Activated CD4-positive, alpha-beta T cell treated with anti-CD3 and anti-CD28 coated beads for 36 hours (primary cell): ENCODE data around the gene CCDC178. TPM values are rescaled to one million over a fixed set of nuclear protein-coding genes. Genes with fewer than 3 reads are reported as not detected.
"Not testable (repeated sequence)": the region's sequence is repeated elsewhere in the genome, so short reads cannot be mapped to it uniquely, and the experiment has no call there.

ENCODE experiments used
- ATAC-seq: fragments of 200-7000 bp; cut with Tn5 transposase; one replicate; pipeline ENCODE4 v1.10.0; 2021; ENCODE audit warnings: mild to moderate bottlenecking, moderate library complexity
- CTCF ChIA-PET: fragments of 350-600 bp; sonication (Branson Sonifier 250); formaldehyde crosslinking; loops from one replicate; lab custom pipeline; 2021; ENCODE audit warnings: antibody characterized with exemption; lab: Charles Lee
- POLR2A ChIA-PET: fragments of 350-600 bp; sonication (Branson Sonifier 250); formaldehyde crosslinking; loops from one replicate; lab custom pipeline; 2021; ENCODE audit warnings: antibody characterized with exemption, inconsistent platforms; lab: Charles Lee
- DNase-seq: peaks from one replicate; pipeline ENCODE4 v3.0.0-alpha.2; 2020
- H3K27ac Mint-ChIP-seq: one replicate; pipeline ENCODE4 v1.8.0; 2021; ENCODE audit warnings: mixed read lengths
- H3K27me3 Mint-ChIP-seq: one replicate; pipeline ENCODE4 v1.8.0; 2021; ENCODE audit warnings: mixed read lengths
- H3K36me3 Mint-ChIP-seq: one replicate; pipeline ENCODE4 v1.8.0; 2021; ENCODE audit warnings: low read depth, mixed read lengths
- H3K4me1 Mint-ChIP-seq: one replicate; pipeline ENCODE4 v1.8.0; 2021; ENCODE audit warnings: mixed read lengths
- H3K4me3 Mint-ChIP-seq: one replicate; pipeline ENCODE4 v1.8.0; 2021; ENCODE audit warnings: mild to moderate bottlenecking, moderate library complexity, mixed read lengths
- H3K9me3 Mint-ChIP-seq: one replicate; pipeline ENCODE4 v1.8.0; 2021; ENCODE audit warnings: low read depth, mixed read lengths
- intact Hi-C, 2 experiments: fragments of 100-400 bp; cut with DNase I in 1 of 2; cut with micrococcal nuclease in 1 of 2; formaldehyde crosslinking; loops; one replicate each; pipeline versions ENCODE4 v1.14.2 to v1.15.1; 2022 to 2024; cut with DNase I, micrococcal nuclease
- total RNA-seq, 2 experiments: library from RNA; stranded (reverse); gene quantifications; one replicate each; pipeline ENCODE4 v1.2.3, GENCODE V29; 2021

CCDC178 gene
- total RNA-seq, 2 experiments from 2014 or later: not detected

DNA sequence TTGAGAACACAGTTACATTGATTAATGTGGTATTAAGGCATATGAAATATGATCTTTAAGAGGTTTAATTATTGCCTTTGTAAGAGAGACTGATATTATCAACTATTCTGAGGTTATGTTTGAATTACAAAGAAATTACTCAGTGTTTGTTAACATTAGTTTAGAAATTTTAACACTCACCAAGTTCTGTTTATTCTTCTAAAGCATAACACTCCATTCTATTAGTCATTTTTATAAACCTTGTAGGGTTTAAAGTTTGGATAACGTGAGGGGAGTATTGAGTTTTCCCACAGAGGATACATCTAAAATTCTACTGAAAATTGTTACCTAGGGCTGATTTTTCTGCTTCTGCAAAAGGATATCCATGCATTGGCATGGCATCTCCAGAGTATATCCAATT, 7.7 kb downstream of the CCDC178 start:
- ChIA-PET POLR2A (no interaction called here), CTCF (no interaction called here)
- Mint-ChIP-seq H3K36me3 (no peaks in the 10 kb centered on the region), H3K27me3 (no peaks in the 10 kb centered on the region), H3K4me3 (no peak overlapping the region), H3K9me3 (no peaks in the 10 kb centered on the region), H3K27ac (no peak overlapping the region), H3K4me1 (no peaks in the 10 kb centered on the region)
- DNase-seq: no peak
- intact Hi-C loops: no loop called here
- ATAC-seq: no peak

DNA sequence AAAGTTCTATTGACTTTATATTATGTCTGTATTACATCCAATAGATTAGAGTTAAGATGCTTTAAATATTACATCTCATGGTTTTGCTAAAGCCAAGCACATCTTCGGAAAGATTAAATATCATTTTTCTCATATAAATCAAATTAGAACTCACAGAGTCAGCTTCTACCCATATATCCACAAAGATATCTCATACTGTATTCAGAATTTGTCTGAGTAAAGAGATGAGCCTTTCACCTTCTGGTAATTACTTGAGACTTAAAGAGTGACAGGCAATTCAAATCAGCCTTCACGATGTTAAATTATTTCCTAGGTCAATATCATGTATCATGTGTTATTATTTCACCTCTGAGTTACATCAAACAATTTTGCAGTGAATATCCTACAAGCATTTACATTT, 13.0 kb downstream of the CCDC178 start:
- POLR2A ChIA-PET: no interaction called here
- DNase-seq: no peak
- no peak overlapping the region for H3K4me3 Mint-ChIP-seq
- no peaks in the 10 kb centered on the region for H3K4me1 Mint-ChIP-seq
- ATAC-seq: no peak
- H3K27ac Mint-ChIP-seq: no peak overlapping the region
- no peaks in the 10 kb centered on the region for H3K27me3 Mint-ChIP-seq
- no peaks in the 10 kb centered on the region for H3K9me3 Mint-ChIP-seq
- intact Hi-C loops: no loop called here
- H3K36me3 Mint-ChIP-seq: no peaks in the 10 kb centered on the region
- CTCF ChIA-PET: no interaction called here

- Mint-ChIP-seq H3K36me3 (no peaks in the 10 kb centered on the region), H3K9me3 (no peaks in the 10 kb centered on the region), H3K4me3 (no peak overlapping the region), H3K27ac (no peak overlapping the region), H3K4me1 (no peaks in the 10 kb centered on the region), H3K27me3 (no peaks in the 10 kb centered on the region)
- intact Hi-C loops: no loop called here
- POLR2A ChIA-PET: no interaction called here
- CTCF ChIA-PET: interaction anchor here (1.2 kb wide), 1 partner anchor 15 kb away, joined by 3 read pairs; no protein-coding TSS in a partner anchor
- DNase-seq: no peak
- no peak for ATAC-seq
These were observed 16.1 kb downstream of the CCDC178 start for GRCh38 chr18:33424266-33424946.

- intact Hi-C loops: no loop called here
- no peak for ATAC-seq
- DNase-seq: no peak
- Mint-ChIP-seq H3K27me3 (no peaks in the 10 kb centered on the region), H3K4me1 (no peaks in the 10 kb centered on the region), H3K36me3 (no peaks in the 10 kb centered on the region), H3K4me3 (no peak overlapping the region), H3K27ac (no peak overlapping the region), H3K9me3 (peaks cover 2% of the 10 kb centered on the region)
- CTCF ChIA-PET: no interaction called here
- POLR2A ChIA-PET: no interaction called here
These were observed 19.3 kb downstream of the CCDC178 start for GRCh38 chr18:33421225-33421624.

GRCh38 chr18:33404244-33404873, 36.2 kb downstream of the CCDC178 start:
- DNase-seq (no peak), ATAC-seq (no peak)
- Mint-ChIP-seq H3K4me3 (no peak overlapping the region), H3K9me3 (no peaks in the 10 kb centered on the region), H3K4me1 (no peaks in the 10 kb centered on the region), H3K27me3 (no peaks in the 10 kb centered on the region), H3K27ac (no peak overlapping the region), H3K36me3 (no peaks in the 10 kb centered on the region)
- intact Hi-C loops: no loop called here
- ChIA-PET CTCF (interaction anchor here (0.7 kb wide), 1 partner anchor 293 kb away, joined by 3 read pairs; no protein-coding TSS in a partner anchor), POLR2A (no interaction called here)

DNA sequence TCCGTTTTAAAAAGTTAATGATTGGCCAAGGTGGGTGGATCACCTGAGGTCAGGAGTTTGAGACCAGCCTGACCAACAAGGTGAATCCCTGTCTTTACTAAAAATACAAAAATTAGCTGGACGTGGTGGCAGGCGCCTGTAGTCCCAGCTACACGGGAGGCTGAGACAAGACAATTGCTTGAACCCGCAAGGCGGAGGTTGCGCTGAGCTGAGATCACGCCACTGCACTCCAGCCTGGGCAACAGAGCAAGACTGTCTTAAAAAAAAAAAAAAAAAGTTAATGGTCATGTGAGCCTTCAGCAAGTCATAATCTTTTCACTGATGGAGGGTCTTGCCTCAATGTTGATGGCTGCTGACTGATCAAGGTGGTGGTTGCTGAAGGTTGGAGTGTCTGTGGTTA, 41.6 kb downstream of the CCDC178 start:
- ATAC-seq, DNase-seq, CTCF ChIA-PET, H3K4me1 Mint-ChIP-seq, POLR2A ChIA-PET, H3K9me3 Mint-ChIP-seq, H3K27ac Mint-ChIP-seq, H3K4me3 Mint-ChIP-seq, H3K36me3 Mint-ChIP-seq, intact Hi-C loops, H3K27me3 Mint-ChIP-seq: not testable (repeated sequence)

GRCh38 chr18:33375829-33376228, 64.7 kb downstream of the CCDC178 start:
- no peak overlapping the region for H3K4me3 Mint-ChIP-seq
- POLR2A ChIA-PET: no interaction called here
- no peaks in the 10 kb centered on the region for H3K27me3 Mint-ChIP-seq
- H3K4me1 Mint-ChIP-seq: no peaks in the 10 kb centered on the region
- DNase-seq: no peak
- no peak overlapping the region for H3K27ac Mint-ChIP-seq
- intact Hi-C loops: no loop called here
- ATAC-seq: no peak
- CTCF ChIA-PET: no interaction called here
- no peaks in the 10 kb centered on the region for H3K36me3 Mint-ChIP-seq
- H3K9me3 Mint-ChIP-seq: peaks cover 12% of the 10 kb centered on the region

- no peaks in the 10 kb centered on the region for H3K36me3 Mint-ChIP-seq
- peaks cover 14% of the 10 kb centered on the region for H3K9me3 Mint-ChIP-seq
- no peaks in the 10 kb centered on the region for H3K4me1 Mint-ChIP-seq
- no peaks in the 10 kb centered on the region for H3K27me3 Mint-ChIP-seq
- CTCF ChIA-PET: no interaction called here
- DNase-seq (no peak), ATAC-seq (no peak)
- POLR2A ChIA-PET: no interaction called here
- H3K27ac Mint-ChIP-seq: no peak overlapping the region
- H3K4me3 Mint-ChIP-seq: no peak overlapping the region
- intact Hi-C loops: no loop called here
These were observed 68.1 kb downstream of the CCDC178 start for GRCh38 chr18:33372442-33372841.

GRCh38 chr18:33369711-33370449, 70.6 kb downstream of the CCDC178 start:
- no peak overlapping the region for H3K27ac Mint-ChIP-seq
- H3K36me3 Mint-ChIP-seq: no peaks in the 10 kb centered on the region
- ChIA-PET CTCF (no interaction called here), POLR2A (no interaction called here)
- no peaks in the 10 kb centered on the region for H3K4me1 Mint-ChIP-seq
- intact Hi-C loops: no loop called here
- H3K27me3 Mint-ChIP-seq: no peaks in the 10 kb centered on the region
- no peak overlapping the region for H3K4me3 Mint-ChIP-seq
- no peak for DNase-seq
- no peak for ATAC-seq
- H3K9me3 Mint-ChIP-seq: peaks cover 14% of the 10 kb centered on the region

GRCh38 chr18:33356735-33357134, 83.8 kb downstream of the CCDC178 start:
- intact Hi-C loops: no loop called here
- Mint-ChIP-seq H3K27me3 (no peaks in the 10 kb centered on the region), H3K27ac (no peak overlapping the region), H3K4me1 (no peaks in the 10 kb centered on the region), H3K36me3 (no peaks in the 10 kb centered on the region), H3K9me3 (peaks cover 6% of the 10 kb centered on the region), H3K4me3 (no peak overlapping the region)
- CTCF ChIA-PET: no interaction called here
- POLR2A ChIA-PET: no interaction called here
- no peak for DNase-seq
- no peak for ATAC-seq

GRCh38 chr18:33355756-33356155, 84.8 kb downstream of the CCDC178 start:
- ChIA-PET POLR2A (no interaction called here), CTCF (no interaction called here)
- H3K4me3 Mint-ChIP-seq: no peak overlapping the region
- H3K9me3 Mint-ChIP-seq: peaks cover 6% of the 10 kb centered on the region
- no peaks in the 10 kb centered on the region for H3K4me1 Mint-ChIP-seq
- ATAC-seq (no peak), DNase-seq (no peak)
- no peak overlapping the region for H3K27ac Mint-ChIP-seq
- H3K27me3 Mint-ChIP-seq: no peaks in the 10 kb centered on the region
- intact Hi-C loops: no loop called here
- H3K36me3 Mint-ChIP-seq: no peaks in the 10 kb centered on the region

DNA sequence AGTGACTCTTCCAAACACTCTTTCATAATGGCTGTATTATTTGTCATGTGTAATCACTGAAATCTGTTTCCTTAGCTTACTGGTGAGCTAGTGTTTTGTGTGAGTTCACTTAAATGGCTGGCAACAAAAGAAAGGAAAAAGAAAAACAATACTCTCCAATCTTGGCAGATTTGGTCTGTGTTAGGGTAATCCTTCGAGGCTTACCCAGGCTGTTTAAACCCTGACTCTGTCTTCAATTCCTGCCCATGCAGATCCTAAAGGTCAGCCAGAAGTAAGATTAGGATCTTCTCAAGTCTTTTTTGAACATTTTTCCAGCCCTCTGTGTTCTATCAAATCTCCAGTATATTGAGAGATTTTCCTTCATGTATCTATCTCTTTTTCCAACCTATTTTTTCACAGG, 85.3 kb downstream of the CCDC178 start:
- ChIA-PET CTCF (no interaction called here), POLR2A (no interaction called here)
- Mint-ChIP-seq H3K27me3 (no peaks in the 10 kb centered on the region), H3K4me3 (no peak overlapping the region), H3K9me3 (peaks cover 6% of the 10 kb centered on the region), H3K36me3 (no peaks in the 10 kb centered on the region), H3K4me1 (no peaks in the 10 kb centered on the region), H3K27ac (no peak overlapping the region)
- intact Hi-C loops: no loop called here
- no peak for ATAC-seq
- no peak for DNase-seq
